SU-DHL-6 (cell line): ENCODE measurements around the gene DMD.

Experiments
- EZH2phosphoT487 ChIP-seq: fragments of 200-600 bp; sonication (generic), shearing (Covaris generic); conservative IDR thresholded peaks from 2 replicates; pipeline ENCODE4 v1.6.1; 2018; ENCODE audit warnings: mild to moderate bottlenecking, antibody characterized with exemption, low read length, moderate library complexity, mixed read lengths
- TF ChIP-seq, protein P1 (sequence below): fragments of 200-600 bp; sonication (generic); IDR thresholded peaks from one replicate; pipeline ENCODE4 v1.5.1; 2017; ENCODE audit warnings: antibody characterized with exemption, mild to moderate bottlenecking, low read length, moderate library complexity; ENCODE audit not compliant: insufficient read depth, poor library complexity, severe bottlenecking

GRCh38 chrX:32153585-32153984, 1057.8 kb downstream of the DMD start:
- TF ChIP-seq, protein P1, sequence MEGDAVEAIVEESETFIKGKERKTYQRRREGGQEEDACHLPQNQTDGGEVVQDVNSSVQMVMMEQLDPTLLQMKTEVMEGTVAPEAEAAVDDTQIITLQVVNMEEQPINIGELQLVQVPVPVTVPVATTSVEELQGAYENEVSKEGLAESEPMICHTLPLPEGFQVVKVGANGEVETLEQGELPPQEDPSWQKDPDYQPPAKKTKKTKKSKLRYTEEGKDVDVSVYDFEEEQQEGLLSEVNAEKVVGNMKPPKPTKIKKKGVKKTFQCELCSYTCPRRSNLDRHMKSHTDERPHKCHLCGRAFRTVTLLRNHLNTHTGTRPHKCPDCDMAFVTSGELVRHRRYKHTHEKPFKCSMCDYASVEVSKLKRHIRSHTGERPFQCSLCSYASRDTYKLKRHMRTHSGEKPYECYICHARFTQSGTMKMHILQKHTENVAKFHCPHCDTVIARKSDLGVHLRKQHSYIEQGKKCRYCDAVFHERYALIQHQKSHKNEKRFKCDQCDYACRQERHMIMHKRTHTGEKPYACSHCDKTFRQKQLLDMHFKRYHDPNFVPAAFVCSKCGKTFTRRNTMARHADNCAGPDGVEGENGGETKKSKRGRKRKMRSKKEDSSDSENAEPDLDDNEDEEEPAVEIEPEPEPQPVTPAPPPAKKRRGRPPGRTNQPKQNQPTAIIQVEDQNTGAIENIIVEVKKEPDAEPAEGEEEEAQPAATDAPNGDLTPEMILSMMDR, result no peak
- no peak for TF ChIP-seq EZH2phosphoT487
